WTC11 (cell line): Measurements from ENCODE around the gene MAGI2. TPM values are rescaled to one million over a fixed set of nuclear protein-coding genes. Genes with fewer than 3 reads are reported as not detected.

Experiments used
- ATAC-seq: fragments of 200-7000 bp; cut with Tn5 transposase; 2 replicates; pipeline ENCODE4 v1.10.0; 2021; ENCODE audit warnings: mild to moderate bottlenecking, moderate library complexity
- CTCF ChIA-PET: fragments of 300-600 bp; sonication (Branson Sonifier 250); formaldehyde crosslinking; loops from one replicate; lab custom pipeline; 2021; ENCODE audit warnings: antibody characterized with exemption; lab: Charles Lee
- POLR2A ChIA-PET: fragments of 350-600 bp; sonication (Branson Sonifier 250); formaldehyde crosslinking; loops from one replicate; lab custom pipeline; 2021; ENCODE audit warnings: antibody characterized with exemption; lab: Charles Lee
- DNase-seq: peaks from one replicate; pipeline ENCODE4 v3.0.0; 2021; ENCODE audit warnings: low spot score
- H3K27ac Mint-ChIP-seq: 2 replicates; pipeline ENCODE4 v1.8.0; 2021; ENCODE audit warnings: mixed read lengths
- H3K27me3 Mint-ChIP-seq: 2 replicates; pipeline ENCODE4 v1.8.0; 2021; ENCODE audit warnings: low read depth, mild to moderate bottlenecking, moderate library complexity, mixed read lengths
- H3K36me3 Mint-ChIP-seq: 2 replicates; pipeline ENCODE4 v1.8.0; 2021; ENCODE audit warnings: mixed read lengths
- H3K4me1 Mint-ChIP-seq: 2 replicates; pipeline ENCODE4 v1.8.0; 2022; ENCODE audit warnings: mixed read lengths
- H3K4me3 Mint-ChIP-seq: 2 replicates; pipeline ENCODE4 v1.8.0; 2021; ENCODE audit warnings: mild to moderate bottlenecking, moderate library complexity, mixed read lengths
- H3K9me3 Mint-ChIP-seq: 2 replicates; pipeline ENCODE4 v1.8.0; 2021; ENCODE audit warnings: mixed read lengths
- ATF2 ChIP-seq: sonication (generic); formaldehyde crosslinking; IDR thresholded peaks from 2 replicates; pipeline ENCODE4 v1.8.1; 2022; ENCODE audit warnings: low read depth, missing genetic modification reagents, borderline replicate concordance
- CREB1 ChIP-seq: sonication (generic); formaldehyde crosslinking; IDR thresholded peaks from 2 replicates; pipeline ENCODE4 v1.8.0; 2023; ENCODE audit warnings: mild to moderate bottlenecking, missing genetic modification reagents
- CTCF ChIP-seq: fragments of 200-600 bp; IDR thresholded peaks from 2 replicates; pipeline ENCODE4 v1.8.0; 2022; ENCODE audit warnings: antibody characterized with exemption
- ETV6 ChIP-seq: sonication (generic); formaldehyde crosslinking; IDR thresholded peaks from 2 replicates; pipeline ENCODE4 v1.8.1; 2022; ENCODE audit warnings: mild to moderate bottlenecking, missing genetic modification reagents
- FOXJ3 ChIP-seq: sonication (generic); formaldehyde crosslinking; IDR thresholded peaks from 2 replicates; pipeline ENCODE4 v1.9.0; 2021; ENCODE audit warnings: missing genetic modification reagents, mild to moderate bottlenecking, borderline replicate concordance
- FOXK1 ChIP-seq: sonication (generic); formaldehyde crosslinking; IDR thresholded peaks from 2 replicates; pipeline ENCODE4 v1.8.0; 2022; ENCODE audit warnings: mild to moderate bottlenecking, moderate library complexity, missing genetic modification reagents
- GABPB1 ChIP-seq: sonication (generic); formaldehyde crosslinking; IDR thresholded peaks from 2 replicates; pipeline ENCODE4 v1.8.1; 2023; ENCODE audit warnings: mild to moderate bottlenecking, missing genetic modification reagents
- GRHL2 ChIP-seq: fragments of 250-450 bp; sonication (Bioruptor Pico); IDR thresholded peaks from 2 replicates; pipeline ENCODE4 v1.8.0; 2022; ENCODE audit warnings: mild to moderate bottlenecking, moderate library complexity; ENCODE audit not compliant: insufficient replicate concordance, severe bottlenecking
- MXD4 ChIP-seq: fragments of 250-450 bp; sonication (Bioruptor Pico); IDR thresholded peaks from 2 replicates; pipeline ENCODE4 v1.8.0; 2021; ENCODE audit warnings: mild to moderate bottlenecking, moderate library complexity, borderline replicate concordance
- MYBL2 ChIP-seq: sonication (generic); formaldehyde crosslinking; IDR thresholded peaks from 2 replicates; pipeline ENCODE4 v1.8.1; 2023; ENCODE audit warnings: mild to moderate bottlenecking, moderate library complexity, missing genetic modification reagents
- NFATC4 ChIP-seq: fragments of 250-450 bp; sonication (Bioruptor Pico); IDR thresholded peaks from 2 replicates; pipeline ENCODE4 v1.9.0; 2021; ENCODE audit warnings: mild to moderate bottlenecking
- NFYB ChIP-seq: sonication (generic); formaldehyde crosslinking; conservative IDR thresholded peaks from 2 replicates; pipeline ENCODE4 v1.8.0; 2022; ENCODE audit warnings: low read depth, missing genetic modification reagents
- NR2C2 ChIP-seq: sonication (generic); formaldehyde crosslinking; IDR thresholded peaks from 2 replicates; pipeline ENCODE4 v1.8.0; 2022; ENCODE audit warnings: mild to moderate bottlenecking, missing genetic modification reagents
- NR3C1 ChIP-seq: sonication (generic); formaldehyde crosslinking; conservative IDR thresholded peaks from 2 replicates; pipeline ENCODE4 v1.8.1; 2023; ENCODE audit warnings: low read depth, mild to moderate bottlenecking, missing genetic modification reagents
- PRRX2 ChIP-seq: fragments of 250-450 bp; sonication (Bioruptor Pico); IDR thresholded peaks from 2 replicates; pipeline ENCODE4 v1.8.0; 2021; ENCODE audit warnings: mild to moderate bottlenecking
- TP53 ChIP-seq: sonication (generic); formaldehyde crosslinking; IDR thresholded peaks from 2 replicates; pipeline ENCODE4 v1.8.1; 2023; ENCODE audit warnings: mild to moderate bottlenecking, missing genetic modification reagents
- ZNF317 ChIP-seq: sonication (generic); formaldehyde crosslinking; IDR thresholded peaks from 2 replicates; pipeline ENCODE4 v1.8.1; 2023; ENCODE audit warnings: low read depth, mild to moderate bottlenecking, moderate library complexity, missing genetic modification reagents, borderline replicate concordance
- ZNF416 ChIP-seq: fragments of 250-450 bp; sonication (Bioruptor Pico); IDR thresholded peaks from 2 replicates; pipeline ENCODE4 v1.9.0; 2021; ENCODE audit warnings: mild to moderate bottlenecking, inconsistent platforms
- ZNF423 ChIP-seq: fragments of 250-450 bp; sonication (Bioruptor Pico); IDR thresholded peaks from 2 replicates; pipeline ENCODE4 v2.1.2; 2022; ENCODE audit warnings: mild to moderate bottlenecking, moderate library complexity
- total RNA-seq: library from RNA; stranded (reverse); gene quantifications from 3 replicates; pipeline ENCODE4 v1.2.3, GENCODE V29; 2021
- TF ChIP-seq, protein P1 (sequence below): sonication (generic); formaldehyde crosslinking; IDR thresholded peaks from 2 replicates; pipeline ENCODE4 v1.8.1; 2023; ENCODE audit warnings: mild to moderate bottlenecking, moderate library complexity, missing genetic modification reagents
- TF ChIP-seq, protein P2 (sequence below): fragments of 250-450 bp; sonication (Bioruptor Pico); IDR thresholded peaks from 2 replicates; pipeline ENCODE4 v1.9.0; 2021; ENCODE audit warnings: mild to moderate bottlenecking

Gene MAGI2
- total RNA-seq, 1 experiment from 2014 or later: 26.6 TPM

DNA sequence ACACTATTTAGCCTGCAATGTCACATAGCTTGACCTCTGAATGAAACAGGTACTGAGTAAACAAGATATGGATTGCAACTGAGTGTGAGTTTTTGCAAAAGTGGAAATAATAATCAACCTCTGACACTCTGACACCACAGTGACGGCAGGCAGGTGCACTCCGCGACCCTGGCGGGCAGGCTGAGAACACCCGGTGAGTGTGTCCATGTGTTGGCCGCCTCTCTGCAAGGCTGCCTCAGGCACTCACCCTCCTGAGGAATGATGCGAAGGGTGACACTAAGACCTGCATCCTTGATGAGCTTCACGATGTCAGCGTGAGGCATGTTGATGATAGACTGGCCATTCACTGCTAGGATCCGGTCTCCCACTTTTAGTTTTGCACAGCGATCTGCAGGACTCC lies 1318.7 kb downstream of the MAGI2 start:
- ChIA-PET POLR2A (interaction anchor here (0.6 kb wide), 1 partner anchor 117 kb away, joined by 3 read pairs; no protein-coding TSS in a partner anchor), CTCF (interaction anchor here (0.6 to 2.7 kb wide), 37 partner anchors 11 to 357 kb away, joined by 3 to 21 read pairs (median 5); no protein-coding TSS in a partner anchor)
- ATAC-seq: peak; percentile 39; the same call in 1 of the 2 replicates

DNA sequence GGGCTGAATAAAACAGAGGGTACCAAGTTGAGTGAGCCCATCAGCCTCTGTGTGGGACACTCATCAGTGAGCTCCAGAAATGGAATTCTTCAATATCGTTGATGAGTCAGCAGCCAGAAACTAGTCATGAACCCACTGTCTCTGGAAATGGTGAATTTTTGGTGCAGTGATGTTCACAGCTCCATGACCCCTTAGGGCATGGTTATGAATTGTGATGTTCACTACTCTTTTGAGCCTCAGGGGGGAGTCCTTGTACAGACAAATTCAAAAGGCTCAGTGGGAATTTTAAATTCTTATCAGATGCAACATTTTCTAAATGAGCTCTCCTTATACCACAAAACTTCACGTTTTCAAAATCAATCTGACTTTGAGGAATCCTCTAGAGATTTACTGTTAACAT lies 1319.2 kb downstream of the MAGI2 start:
- no peak for DNase-seq
- ChIA-PET CTCF (interaction anchor here (0.6 to 2.7 kb wide), 38 partner anchors 11 to 357 kb away, joined by 3 to 21 read pairs (median 4); no protein-coding TSS in a partner anchor), POLR2A (interaction anchor here (0.6 kb wide), 1 partner anchor 117 kb away, joined by 3 read pairs; no protein-coding TSS in a partner anchor)
- peaks cover 16% of the 10 kb centered on the region for H3K4me1 Mint-ChIP-seq
- H3K36me3 Mint-ChIP-seq: no peaks in the 10 kb centered on the region
- H3K9me3 Mint-ChIP-seq: no peaks in the 10 kb centered on the region
- H3K27ac Mint-ChIP-seq: no peak overlapping the region
- H3K4me3 Mint-ChIP-seq: no peak overlapping the region
- TF ChIP-seq CTCF: peak; percentile 53
- TF ChIP-seq PRRX2 (CRISPR knock-in tag): no peak
- peak; percentile 63 for ATAC-seq
- H3K27me3 Mint-ChIP-seq: no peaks in the 10 kb centered on the region

More for the DNA sequence above, 1318.7 kb downstream of the MAGI2 start:
- DNase-seq: no peak
- Mint-ChIP-seq H3K27ac (no peak overlapping the region), H3K4me1 (peaks cover 15% of the 10 kb centered on the region), H3K36me3 (no peaks in the 10 kb centered on the region), H3K4me3 (no peak overlapping the region), H3K27me3 (no peaks in the 10 kb centered on the region), H3K9me3 (no peaks in the 10 kb centered on the region)
- TF ChIP-seq ZNF423 (CRISPR knock-in tag): no peak
- no peak for TF ChIP-seq MYBL2 (CRISPR knock-in tag)
- TF ChIP-seq, protein P1, sequence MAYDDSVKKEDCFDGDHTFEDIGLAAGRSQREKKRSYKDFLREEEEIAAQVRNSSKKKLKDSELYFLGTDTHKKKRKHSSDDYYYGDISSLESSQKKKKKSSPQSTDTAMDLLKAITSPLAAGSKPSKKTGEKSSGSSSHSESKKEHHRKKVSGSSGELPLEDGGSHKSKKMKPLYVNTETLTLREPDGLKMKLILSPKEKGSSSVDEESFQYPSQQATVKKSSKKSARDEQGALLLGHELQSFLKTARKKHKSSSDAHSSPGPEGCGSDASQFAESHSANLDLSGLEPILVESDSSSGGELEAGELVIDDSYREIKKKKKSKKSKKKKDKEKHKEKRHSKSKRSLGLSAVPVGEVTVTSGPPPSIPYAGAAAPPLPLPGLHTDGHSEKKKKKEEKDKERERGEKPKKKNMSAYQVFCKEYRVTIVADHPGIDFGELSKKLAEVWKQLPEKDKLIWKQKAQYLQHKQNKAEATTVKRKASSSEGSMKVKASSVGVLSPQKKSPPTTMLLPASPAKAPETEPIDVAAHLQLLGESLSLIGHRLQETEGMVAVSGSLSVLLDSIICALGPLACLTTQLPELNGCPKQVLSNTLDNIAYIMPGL: no peak
- no peak for TF ChIP-seq NFATC4 (CRISPR knock-in tag)
- no peak for TF ChIP-seq FOXJ3 (CRISPR knock-in tag)
- TF ChIP-seq FOXK1 (CRISPR knock-in tag): no peak
- TF ChIP-seq ATF2: no peak
- TF ChIP-seq, protein P2, sequence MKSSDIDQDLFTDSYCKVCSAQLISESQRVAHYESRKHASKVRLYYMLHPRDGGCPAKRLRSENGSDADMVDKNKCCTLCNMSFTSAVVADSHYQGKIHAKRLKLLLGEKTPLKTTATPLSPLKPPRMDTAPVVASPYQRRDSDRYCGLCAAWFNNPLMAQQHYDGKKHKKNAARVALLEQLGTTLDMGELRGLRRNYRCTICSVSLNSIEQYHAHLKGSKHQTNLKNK (CRISPR knock-in tag): no peak
- no peak for TF ChIP-seq GRHL2 (CRISPR knock-in tag)
- no peak for TF ChIP-seq ZNF416 (CRISPR knock-in tag)
- no peak for TF ChIP-seq ETV6 (CRISPR knock-in tag)
- no peak for TF ChIP-seq ZNF317 (CRISPR knock-in tag)
- TF ChIP-seq MXD4 (CRISPR knock-in tag): no peak
- no peak for TF ChIP-seq GABPB1
- TF ChIP-seq PRRX2 (CRISPR knock-in tag): no peak
- no peak for TF ChIP-seq CREB1 (CRISPR knock-in tag)
- TF ChIP-seq TP53 (CRISPR knock-in tag): no peak
- no peak for TF ChIP-seq NR2C2 (CRISPR knock-in tag)
- no peak for TF ChIP-seq NFYB (CRISPR knock-in tag)
- TF ChIP-seq NR3C1 (CRISPR knock-in tag): no peak
